Bronchial epithelial cell (primary cell): ENCODE results near the gene CRCP. TPM values are rescaled to one million over a fixed set of nuclear protein-coding genes. Genes with fewer than 3 reads are reported as not detected.

Experiments
- DNase-seq: peaks from one replicate; pipeline ENCODE4 v3.0.0-alpha.2; 2010; ENCODE audit warnings: low read depth
- FAIRE-seq: peaks from 2 replicates; lab custom pipeline; 2011; peaks lifted over from hg19 to GRCh38; lab: Jason Lieb, UNC
- H3K27me3 ChIP-seq: 2 replicates; pipeline ENCODE4 v1.5.1; 2011; ENCODE audit warnings: low read length; ENCODE audit not compliant: control insufficient read depth, insufficient read depth
- H3K36me3 ChIP-seq: 2 replicates; pipeline ENCODE4 v1.5.1; 2011; ENCODE audit warnings: low read length; ENCODE audit not compliant: control insufficient read depth, insufficient read depth
- H3K4me3 ChIP-seq: 2 replicates; pipeline ENCODE4 v1.5.1; 2011; ENCODE audit warnings: mild to moderate bottlenecking, low read depth, low read length, control low read depth
- CTCF ChIP-seq: IDR thresholded peaks from 2 replicates; pipeline ENCODE4 v1.5.1; 2011; ENCODE audit warnings: mild to moderate bottlenecking, moderate library complexity, low read length, control low read depth, inconsistent platforms; ENCODE audit not compliant: insufficient read depth, severe bottlenecking
- total RNA-seq: library from RNA; depleted of rRNA; stranded (reverse); fragments of >200 nt; gene quantifications from 2 replicates; pipeline ENCODE4 v1.2.1, GENCODE V29; 2014

The CRCP gene
- total RNA-seq, 1 donor from 2014 or later, result 45.0 TPM

GRCh38 chr7:66088861-66089838 lies 25.5 kb upstream of the CRCP start:
- TF ChIP-seq CTCF, result no peak
- Histone ChIP-seq H3K4me3 (no peak overlapping the region), H3K27me3 (no peaks in the 10 kb centered on the region), H3K36me3 (peaks cover 9% of the 10 kb centered on the region)
- DNase-seq (no peak), FAIRE-seq (no peak)

GRCh38 chr7:66092654-66093053 lies 22.0 kb upstream of the CRCP start:
- peaks cover 3% of the 10 kb centered on the region for H3K36me3 ChIP-seq
- no peak for FAIRE-seq
- TF ChIP-seq CTCF, result no peak
- H3K4me3 ChIP-seq, result no peak overlapping the region
- no peaks in the 10 kb centered on the region for H3K27me3 ChIP-seq
- DNase-seq, result no peak

GRCh38 chr7:66095010-66095409 lies 19.6 kb upstream of the CRCP start:
- Histone ChIP-seq H3K36me3 (peaks cover 3% of the 10 kb centered on the region), H3K27me3 (no peaks in the 10 kb centered on the region), H3K4me3 (no peak overlapping the region)
- FAIRE-seq (no peak), DNase-seq (no peak)
- TF ChIP-seq CTCF, result no peak

- no peak for FAIRE-seq
- Histone ChIP-seq H3K4me3 (no peak overlapping the region), H3K27me3 (no peaks in the 10 kb centered on the region), H3K36me3 (no peaks in the 10 kb centered on the region)
- no peak for DNase-seq
- TF ChIP-seq CTCF, result no peak
Observed at GRCh38 chr7:66099232-66099550, 15.5 kb upstream of the CRCP start.

GRCh38 chr7:66099551-66100407 lies 14.9 kb upstream of the CRCP start:
- no peak for TF ChIP-seq CTCF
- Histone ChIP-seq H3K36me3 (no peaks in the 10 kb centered on the region), H3K4me3 (peak overlapping the region; percentile 39), H3K27me3 (no peaks in the 10 kb centered on the region)
- DNase-seq, result peak; percentile 90
- FAIRE-seq, result no peak
